Activated CD4-positive, alpha-beta T cell treated with anti-CD3 and anti-CD28 coated beads, Interleukin-2, amount 50 U/mL, for 48 hours (primary cell): Measurements from ENCODE around the gene KCNE3.
"Not testable (repeated sequence)": the region's sequence is repeated elsewhere in the genome, so short reads cannot be mapped to it uniquely, and the experiment has no call there.

Experiments used
- DNase-seq, 2 experiments: peaks; one replicate each; pipeline ENCODE4 v3.0.0-alpha.2; 2020

The KCNE3 gene

GRCh38 chr11:74437441-74438042 is 29.8 kb downstream of the KCNE3 start:
- no peak for DNase-seq

GRCh38 chr11:74434528-74434927 is 32.8 kb downstream of the KCNE3 start:
- DNase-seq: no peak

GRCh38 chr11:74429205-74429604 is 38.1 kb downstream of the KCNE3 start:
- no peak for DNase-seq

- DNase-seq: no peak
Measured at GRCh38 chr11:74427384-74427886, 39.9 kb downstream of the KCNE3 start.

- DNase-seq: no peak
Measured at GRCh38 chr11:74425100-74425499, 42.2 kb downstream of the KCNE3 start.

- DNase-seq: no peak
Measured at GRCh38 chr11:74418509-74418895, 48.8 kb downstream of the KCNE3 start.

- no peak for DNase-seq
Measured at GRCh38 chr11:74417860-74418508, 49.4 kb downstream of the KCNE3 start.

- no peak for DNase-seq
Measured at GRCh38 chr11:74417379-74417804, 50.0 kb downstream of the KCNE3 start.

- DNase-seq: not testable (repeated sequence)
Measured at GRCh38 chr11:74416974-74417373, 50.4 kb downstream of the KCNE3 start.

GRCh38 chr11:74412733-74413359 is 54.5 kb downstream of the KCNE3 start:
- no peak for DNase-seq

GRCh38 chr11:74412321-74412720 is 55.0 kb downstream of the KCNE3 start:
- no peak for DNase-seq

GRCh38 chr11:74409633-74410032 is 57.7 kb downstream of the KCNE3 start:
- DNase-seq: no peak
